Trophoblast cell (in vitro differentiated cells and primary cell): ENCODE data around the gene ADCY1. TPM values are rescaled to one million over a fixed set of nuclear protein-coding genes. Genes with fewer than 3 reads are reported as not detected.
A peak's percentile ranks its signal among the peaks of the same experiment; 100 is the strongest.

Experiments used
- DNase-seq, 2 donors: peaks; one replicate each; pipeline ENCODE4 v3.0.0-alpha.2; 2016
- H2AFZ ChIP-seq: 2 replicates; pipeline ENCODE4 v1.6.1; 2013; ENCODE audit warnings: low read length, moderate library complexity, mild to moderate bottlenecking; ENCODE audit not compliant: insufficient read depth, poor library complexity
- H2AK5ac ChIP-seq: 2 replicates; pipeline ENCODE4 v1.6.1; 2013; ENCODE audit warnings: mild to moderate bottlenecking, low read length
- H2BK120ac ChIP-seq: 2 replicates; pipeline ENCODE4 v1.6.1; 2013; ENCODE audit warnings: low read length, mild to moderate bottlenecking, moderate library complexity; ENCODE audit not compliant: insufficient read depth, poor library complexity
- H2BK12ac ChIP-seq: 2 replicates; pipeline ENCODE4 v1.6.1; 2013; ENCODE audit warnings: mild to moderate bottlenecking, low read length, moderate library complexity
- H2BK5ac ChIP-seq: 2 replicates; pipeline ENCODE4 v1.6.1; 2013; ENCODE audit warnings: low read length, low read depth, moderate library complexity, mild to moderate bottlenecking; ENCODE audit not compliant: poor library complexity
- H3K14ac ChIP-seq: 2 replicates; pipeline ENCODE4 v1.6.1; 2013; ENCODE audit warnings: mild to moderate bottlenecking, low read length
- H3K18ac ChIP-seq: 2 replicates; pipeline ENCODE4 v1.6.1; 2013; ENCODE audit warnings: mild to moderate bottlenecking, low read length
- H3K23ac ChIP-seq: 2 replicates; pipeline ENCODE4 v1.6.1; 2013; ENCODE audit warnings: low read length
- H3K27ac ChIP-seq: 2 replicates; pipeline ENCODE4 v1.5.1; 2013; ENCODE audit warnings: low read depth, mild to moderate bottlenecking, inconsistent platforms, low read length, moderate library complexity
- H3K27me3 ChIP-seq: 2 replicates; pipeline ENCODE4 v1.6.1; 2013; ENCODE audit warnings: inconsistent platforms, mild to moderate bottlenecking, low read length, moderate library complexity; ENCODE audit not compliant: insufficient read depth
- H3K36me3 ChIP-seq, 2 experiments: 1 replicate in 1 of 2; 2 replicates in 1 of 2; pipeline ENCODE4 v1.6.1; 2013; ENCODE audit warnings: low read length in 2 of 2, mild to moderate bottlenecking in 2 of 2, moderate library complexity in 1 of 2; ENCODE audit not compliant: insufficient read depth in 2 of 2, control insufficient read depth in 1 of 2
- H3K4ac ChIP-seq: 2 replicates; pipeline ENCODE4 v1.6.1; 2013; ENCODE audit warnings: low read depth, mild to moderate bottlenecking, low read length, moderate library complexity
- H3K4me1 ChIP-seq, 2 experiments: 1 replicate in 1 of 2; 2 replicates in 1 of 2; pipeline ENCODE4 v1.6.1; 2013; ENCODE audit warnings: low read length in 2 of 2, mild to moderate bottlenecking in 2 of 2, moderate library complexity in 1 of 2; ENCODE audit not compliant: insufficient read depth in 2 of 2, control insufficient read depth in 1 of 2
- H3K4me2 ChIP-seq: 2 replicates; pipeline ENCODE4 v1.6.1; 2013; ENCODE audit warnings: inconsistent platforms, mild to moderate bottlenecking, low read length, moderate library complexity
- H3K4me3 ChIP-seq: 2 replicates; pipeline ENCODE4 v1.5.1; 2013; ENCODE audit warnings: mild to moderate bottlenecking, low read depth, low read length, inconsistent platforms
- H3K79me1 ChIP-seq: one replicate; pipeline ENCODE4 v1.6.1; 2013; ENCODE audit warnings: low read length
- H3K79me2 ChIP-seq: 2 replicates; pipeline ENCODE4 v1.6.1; 2013; ENCODE audit warnings: low read length, mild to moderate bottlenecking; ENCODE audit not compliant: control insufficient read depth, insufficient read depth, poor library complexity
- H3K9ac ChIP-seq: 2 replicates; pipeline ENCODE4 v1.6.1; 2013; ENCODE audit warnings: mild to moderate bottlenecking, low read length
- H3K9me3 ChIP-seq: 2 replicates; pipeline ENCODE4 v1.6.1; 2013; ENCODE audit warnings: low read depth, mild to moderate bottlenecking, control low read depth, inconsistent platforms, low read length; ENCODE audit not compliant: insufficient read depth
- H4K12ac ChIP-seq: 2 replicates; pipeline ENCODE4 v1.6.1; 2013; ENCODE audit warnings: low read depth, mild to moderate bottlenecking, low read length, moderate library complexity
- H4K8ac ChIP-seq: 2 replicates; pipeline ENCODE4 v1.6.1; 2013; ENCODE audit warnings: low read depth, mild to moderate bottlenecking, low read length, moderate library complexity
- H4K91ac ChIP-seq: one replicate; pipeline ENCODE4 v1.6.1; 2013; ENCODE audit warnings: low read depth, mild to moderate bottlenecking, low read length, moderate library complexity
- WGBS: extraction: QIAGEN DNeasy Blood & Tissue Kit; methylation state at CpG from one replicate; pipeline ENCODE4 v1.1.7; 2013; ENCODE audit warnings: missing lambda C conversion rate; ENCODE audit not compliant: insufficient read length, insufficient coverage; ENCODE audit errors: extremely low coverage; 5-methylcytosine and 5-hydroxymethylcytosine counted together
- polyA plus RNA-seq: library from polyadenylated mRNA; stranded (reverse); fragments of 200-250 nt; gene quantifications from 2 replicates; pipeline ENCODE4 v1.2.3, GENCODE V29; 2013

The ADCY1 gene
- 3.1 and 3.2 TPM in 2 replicates for polyA plus RNA-seq

GRCh38 chr7:45573661-45574415 lies at the start of gene ADCY1:
Gene ADCY1 (plus strand): TSS chr7:45574368. CDS start chr7:45574544, 176 bp downstream.
- H3K4me2 ChIP-seq, result peak within 1 kb of the TSS; percentile 98
- H3K27ac ChIP-seq, result no peak within 1 kb of the TSS
- no peak within 1 kb of the TSS for H2BK5ac ChIP-seq
- WGBS, result no CpG with 5 or more reads among the region's 74 CpGs
- H3K79me1 ChIP-seq, result no peaks in the 10 kb centered on the region
- peak within 1 kb of the TSS; percentile 59 for H4K12ac ChIP-seq
- no peak within 1 kb of the TSS for H2AK5ac ChIP-seq
- peaks cover 11 to 13% of the 10 kb centered on the region in 2 experiments for H3K4me1 ChIP-seq
- no peak within 1 kb of the TSS for H3K9ac ChIP-seq
- no peak within 1 kb of the TSS for H2BK120ac ChIP-seq
- peak within 1 kb of the TSS; percentile 4 for H3K14ac ChIP-seq
- H3K4ac ChIP-seq, result no peak within 1 kb of the TSS
- peak within 1 kb of the TSS; percentile 86 for H4K8ac ChIP-seq
- H3K27me3 ChIP-seq, result peaks cover 27% of the 10 kb centered on the region
- H3K9me3 ChIP-seq, result no peaks in the 10 kb centered on the region
- no peaks in the 10 kb centered on the region for H3K79me2 ChIP-seq
- peak within 1 kb of the TSS; percentile 71 for H3K4me3 ChIP-seq
- no peak within 1 kb of the TSS for H3K18ac ChIP-seq
- peak within 1 kb of the TSS; percentile 52 for H4K91ac ChIP-seq
- H3K23ac ChIP-seq, result no peak within 1 kb of the TSS
- H3K36me3 ChIP-seq, result no peaks in the 10 kb centered on the region
- DNase-seq, result no peak
- H2BK12ac ChIP-seq, result peak within 1 kb of the TSS; percentile 70
- H2AFZ ChIP-seq, result peak within 1 kb of the TSS; percentile 71

- no peaks in the 10 kb centered on the region for H3K36me3 ChIP-seq
- no peak overlapping the region for H2BK5ac ChIP-seq
- no peak overlapping the region for H3K9ac ChIP-seq
- no peak overlapping the region for H2BK12ac ChIP-seq
- H3K23ac ChIP-seq, result no peak overlapping the region
- no peaks in the 10 kb centered on the region for H3K79me1 ChIP-seq
- H2AFZ ChIP-seq, result no peak overlapping the region
- no peak overlapping the region for H4K12ac ChIP-seq
- no peaks in the 10 kb centered on the region for H3K4me1 ChIP-seq
- DNase-seq, result no peak
- H3K4me2 ChIP-seq, result no peak overlapping the region
- H3K79me2 ChIP-seq, result no peaks in the 10 kb centered on the region
- no peak overlapping the region for H3K4me3 ChIP-seq
- H3K14ac ChIP-seq, result no peak overlapping the region
- H2AK5ac ChIP-seq, result no peak overlapping the region
- H4K8ac ChIP-seq, result no peak overlapping the region
- H4K91ac ChIP-seq, result no peak overlapping the region
- no peaks in the 10 kb centered on the region for H3K27me3 ChIP-seq
- H3K27ac ChIP-seq, result no peak overlapping the region
- no peak overlapping the region for H2BK120ac ChIP-seq
- H3K4ac ChIP-seq, result no peak overlapping the region
- no CpG with 5 or more reads among the region's 5 CpGs for WGBS
- H3K18ac ChIP-seq, result no peak overlapping the region
- no peaks in the 10 kb centered on the region for H3K9me3 ChIP-seq
Observed at GRCh38 chr7:45524445-45524844, 49.7 kb upstream of the ADCY1 start.

- Histone ChIP-seq H3K18ac (no peak overlapping the region), H3K14ac (no peak overlapping the region), H3K79me2 (no peaks in the 10 kb centered on the region), H3K4me1 (no peaks in the 10 kb centered on the region), H4K8ac (no peak overlapping the region), H2BK120ac (no peak overlapping the region), H3K9ac (no peak overlapping the region), H3K4ac (no peak overlapping the region), H2BK12ac (no peak overlapping the region), H2AFZ (no peak overlapping the region), H3K4me2 (no peak overlapping the region), H4K91ac (no peak overlapping the region), H3K9me3 (no peaks in the 10 kb centered on the region), H3K27me3 (no peaks in the 10 kb centered on the region), H4K12ac (no peak overlapping the region), H2AK5ac (no peak overlapping the region), H3K79me1 (no peaks in the 10 kb centered on the region), H3K4me3 (no peak overlapping the region), H3K27ac (no peak overlapping the region), H2BK5ac (no peak overlapping the region), H3K36me3 (no peaks in the 10 kb centered on the region), H3K23ac (no peak overlapping the region)
- no peak for DNase-seq
Observed at GRCh38 chr7:45525057-45525456, 49.1 kb upstream of the ADCY1 start.

DNA sequence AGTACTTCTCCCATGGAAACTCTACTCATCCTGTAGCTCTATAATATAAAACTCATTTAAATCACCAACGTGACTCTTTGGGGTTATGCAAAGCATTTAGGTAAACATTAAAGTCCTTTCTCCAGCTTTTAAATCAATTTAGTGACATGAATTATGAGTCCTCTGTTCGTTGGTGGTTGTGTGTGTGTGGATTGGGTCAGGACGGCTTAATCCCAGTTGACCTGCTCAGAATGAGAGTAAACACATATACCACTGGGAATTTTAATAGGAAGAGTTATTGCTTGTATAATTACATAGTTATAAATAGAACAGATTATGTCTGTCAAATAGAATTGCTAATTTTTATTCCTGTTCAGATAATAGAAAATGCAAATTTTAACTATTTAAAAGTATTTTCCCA lies 30.7 kb upstream of the ADCY1 start:
- Histone ChIP-seq H3K4me2 (no peak overlapping the region), H4K12ac (no peak overlapping the region), H3K9ac (no peak overlapping the region), H3K79me2 (no peaks in the 10 kb centered on the region), H3K14ac (no peak overlapping the region), H2AFZ (no peak overlapping the region), H4K91ac (no peak overlapping the region), H3K23ac (no peak overlapping the region), H3K4me3 (no peak overlapping the region), H3K9me3 (peaks cover 2% of the 10 kb centered on the region), H2BK5ac (no peak overlapping the region), H2BK120ac (no peak overlapping the region), H3K79me1 (no peaks in the 10 kb centered on the region), H2BK12ac (no peak overlapping the region), H3K27ac (no peak overlapping the region), H4K8ac (no peak overlapping the region), H3K27me3 (no peaks in the 10 kb centered on the region), H2AK5ac (no peak overlapping the region), H3K4me1 (no peaks in the 10 kb centered on the region), H3K36me3 (no peaks in the 10 kb centered on the region), H3K4ac (no peak overlapping the region), H3K18ac (no peak overlapping the region)
- no peak for DNase-seq
- no CpG with 5 or more reads among the region's 3 CpGs for WGBS
